H9 (cell line): ENCODE data around the gene CELF5. TPM values are rescaled to one million over a fixed set of nuclear protein-coding genes. Genes with fewer than 3 reads are reported as not detected.

Source experiments
- DNase-seq: peaks from one replicate; pipeline ENCODE4 v3.0.0-alpha.2; 2017
- H2AFZ ChIP-seq: one replicate; pipeline ENCODE4 v1.6.1; 2013; ENCODE audit warnings: mild to moderate bottlenecking, low read length, control low read depth, moderate library complexity
- H2AK5ac ChIP-seq: 2 replicates; pipeline ENCODE4 v1.6.1; 2013; ENCODE audit warnings: low read length, control low read depth, mixed read lengths; ENCODE audit not compliant: insufficient read length
- H2BK120ac ChIP-seq: one replicate; pipeline ENCODE4 v1.6.1; 2013; ENCODE audit warnings: low read depth, mild to moderate bottlenecking, low read length, control low read depth, inconsistent platforms; ENCODE audit not compliant: poor library complexity, severe bottlenecking
- H2BK12ac ChIP-seq: 2 replicates; pipeline ENCODE4 v1.6.1; 2013; ENCODE audit warnings: low read length, control low read depth, mixed read lengths, low read depth; ENCODE audit not compliant: insufficient read length
- H2BK15ac ChIP-seq: 2 replicates; pipeline ENCODE4 v1.6.1; 2013; ENCODE audit warnings: low read depth, low read length, control low read depth
- H2BK20ac ChIP-seq: one replicate; pipeline ENCODE4 v1.6.1; 2013; ENCODE audit warnings: low read depth, mild to moderate bottlenecking, low read length, control low read depth, inconsistent platforms; ENCODE audit not compliant: poor library complexity, severe bottlenecking
- H2BK5ac ChIP-seq: 2 replicates; pipeline ENCODE4 v1.6.1; 2013; ENCODE audit warnings: low read length, control low read depth, mixed read lengths; ENCODE audit not compliant: insufficient read length
- H3K14ac ChIP-seq: 2 replicates; pipeline ENCODE4 v1.6.1; 2013; ENCODE audit warnings: low read length, control low read depth; ENCODE audit not compliant: insufficient read depth
- H3K18ac ChIP-seq: 2 replicates; pipeline ENCODE4 v1.6.1; 2013; ENCODE audit warnings: low read depth, mild to moderate bottlenecking, mixed read lengths, low read length, control low read depth; ENCODE audit not compliant: insufficient read length
- H3K23ac ChIP-seq: 2 replicates; pipeline ENCODE4 v1.6.1; 2013; ENCODE audit warnings: low read length, control low read depth, mixed read lengths, low read depth; ENCODE audit not compliant: insufficient read length
- H3K23me2 ChIP-seq: 2 replicates; pipeline ENCODE4 v1.6.1; 2013; ENCODE audit warnings: low read depth, mild to moderate bottlenecking, mixed read lengths, low read length, control low read depth; ENCODE audit not compliant: insufficient read length, poor library complexity, severe bottlenecking
- H3K27ac ChIP-seq: 2 replicates; pipeline ENCODE4 v1.5.1; 2013; ENCODE audit warnings: low read length, control low read depth, mixed read lengths, low read depth; ENCODE audit not compliant: insufficient read length
- H3K27me3 ChIP-seq: 2 replicates; pipeline ENCODE4 v1.6.1; 2013; ENCODE audit warnings: low read length, control low read depth, inconsistent platforms; ENCODE audit not compliant: insufficient read depth
- H3K4ac ChIP-seq: 2 replicates; pipeline ENCODE4 v1.6.1; 2013; ENCODE audit warnings: low read depth, mild to moderate bottlenecking, control low read depth, inconsistent platforms, low read length, moderate library complexity
- H3K4me1 ChIP-seq: 2 replicates; pipeline ENCODE4 v1.6.1; 2013; ENCODE audit warnings: low read length, control low read depth, inconsistent platforms; ENCODE audit not compliant: insufficient read depth
- H3K4me2 ChIP-seq: 2 replicates; pipeline ENCODE4 v1.6.1; 2013; ENCODE audit warnings: low read length, control low read depth, mixed read lengths; ENCODE audit not compliant: insufficient read length, insufficient read depth
- H3K56ac ChIP-seq: 2 replicates; pipeline ENCODE4 v1.6.1; 2013; ENCODE audit warnings: low read depth, mild to moderate bottlenecking, mixed read lengths, low read length, control low read depth; ENCODE audit not compliant: insufficient read length
- H3K79me1 ChIP-seq: 2 replicates; pipeline ENCODE4 v1.6.1; 2013; ENCODE audit warnings: low read depth, mild to moderate bottlenecking, moderate library complexity, low read length, control low read depth, inconsistent platforms; ENCODE audit not compliant: insufficient read depth, poor library complexity, severe bottlenecking
- H3K79me2 ChIP-seq: 2 replicates; pipeline ENCODE4 v1.6.1; 2013; ENCODE audit warnings: low read length, control low read depth, inconsistent platforms; ENCODE audit not compliant: insufficient read depth
- H3K9ac ChIP-seq: 2 replicates; pipeline ENCODE4 v1.6.1; 2013; ENCODE audit warnings: low read length, control low read depth, mixed read lengths; ENCODE audit not compliant: insufficient read length; ENCODE audit errors: extremely low read depth
- H3K9me3 ChIP-seq: one replicate; pipeline ENCODE4 v1.6.1; 2013; ENCODE audit warnings: low read depth, low read length, inconsistent platforms; ENCODE audit not compliant: control insufficient read depth
- H3T11ph ChIP-seq: one replicate; pipeline ENCODE4 v1.6.1; 2013; ENCODE audit warnings: mild to moderate bottlenecking, low read length, control low read depth, inconsistent platforms
- H4K20me1 ChIP-seq: one replicate; pipeline ENCODE4 v1.6.1; 2013; ENCODE audit not compliant: control insufficient read depth, insufficient read length, insufficient read depth
- H4K5ac ChIP-seq: 2 replicates; pipeline ENCODE4 v1.6.1; 2013; ENCODE audit warnings: low read depth, mild to moderate bottlenecking, mixed read lengths, low read length, control low read depth; ENCODE audit not compliant: insufficient read length
- H4K8ac ChIP-seq: replicated peaks from 2 replicates; pipeline ENCODE4 v1.6.1; 2013; ENCODE audit warnings: low read length, control low read depth, mixed read lengths, low read depth; ENCODE audit not compliant: insufficient read length
- H4K91ac ChIP-seq: 2 replicates; pipeline ENCODE4 v1.6.1; 2013; ENCODE audit warnings: low read depth, mild to moderate bottlenecking, moderate library complexity, mixed read lengths, low read length, control low read depth; ENCODE audit not compliant: insufficient read length
- H3K27ac Mint-ChIP-seq, 3 experiments: 2 replicates in 2 of 3; 3 replicates in 1 of 3; pipeline ENCODE4 v1.8.0; 2020 to 2021; ENCODE audit warnings: mixed read lengths in 3 of 3, mild to moderate bottlenecking in 1 of 3, moderate library complexity in 1 of 3
- H3K27me3 Mint-ChIP-seq: 2 replicates; pipeline ENCODE4 v1.8.0; 2021; ENCODE audit warnings: low read depth, mild to moderate bottlenecking, moderate library complexity, mixed read lengths
- H3K36me3 Mint-ChIP-seq, 3 experiments: 2 replicates in 2 of 3; 3 replicates in 1 of 3; pipeline ENCODE4 v1.8.0; 2020 to 2021; ENCODE audit warnings: low read depth in 3 of 3, mixed read lengths in 3 of 3; ENCODE audit not compliant: insufficient read depth in 1 of 3
- H3K4me1 Mint-ChIP-seq, 2 experiments: 2 replicates each; pipeline ENCODE4 v1.8.0; 2020; ENCODE audit warnings: mixed read lengths in 2 of 2
- H3K4me3 Mint-ChIP-seq, 2 experiments: 2 replicates in 1 of 2; 3 replicates in 1 of 2; pipeline ENCODE4 v1.8.0; 2020 to 2021; ENCODE audit warnings: mild to moderate bottlenecking in 2 of 2, mixed read lengths in 2 of 2, moderate library complexity in 1 of 2
- H3K9me3 Mint-ChIP-seq, 2 experiments: 2 replicates in 1 of 2; 3 replicates in 1 of 2; pipeline ENCODE4 v1.8.0; 2020; ENCODE audit warnings: mild to moderate bottlenecking in 2 of 2, mixed read lengths in 2 of 2, moderate library complexity in 1 of 2
- WGBS: extraction: QIAGEN DNeasy Blood & Tissue Kit; methylation state at CpG from one replicate; pipeline ENCODE4 v1.1.7; 2013; ENCODE audit warnings: missing lambda C conversion rate, low lambda C conversion rate, mixed read lengths; ENCODE audit not compliant: insufficient read length; ENCODE audit errors: extremely low coverage; 5-methylcytosine and 5-hydroxymethylcytosine counted together
- total RNA-seq: library from RNA; stranded (reverse); gene quantifications from 2 replicates; pipeline ENCODE4 v1.2.1, GENCODE V29; 2021
- TF ChIP-seq, protein P1 (sequence below): fragments of 200-600 bp; sonication (generic); conservative IDR thresholded peaks from 3 replicates; pipeline ENCODE4 v1.8.0; 2021; ENCODE audit warnings: antibody characterized with exemption, mild to moderate bottlenecking

The CELF5 gene
- total RNA-seq, 1 experiment from 2014 or later: 4.8 TPM

DNA sequence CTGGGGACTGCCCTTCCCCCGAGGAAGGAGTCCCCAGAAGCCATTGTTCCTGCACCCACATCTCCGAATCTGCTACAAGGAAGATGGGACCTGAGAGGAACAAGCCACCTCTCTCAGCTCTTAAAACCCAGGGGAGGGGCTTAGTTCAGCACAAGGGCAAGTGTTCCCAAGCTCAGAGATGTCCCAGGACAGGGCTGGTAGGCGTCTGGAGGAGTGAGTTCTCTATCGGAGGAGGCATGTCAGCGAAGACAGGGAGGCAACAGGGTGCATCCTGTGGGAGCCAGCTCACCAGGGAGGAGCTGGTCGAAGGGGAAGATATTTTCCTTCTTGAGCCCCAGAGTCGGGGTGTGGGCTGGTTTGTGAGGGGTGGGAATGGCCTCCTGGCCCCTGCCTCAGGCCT is 54.8 kb downstream of the CELF5 start:
- no peaks in the 10 kb centered on the region for H3K9me3 Mint-ChIP-seq
- H4K5ac ChIP-seq: no peak overlapping the region

More for the DNA sequence above, 54.8 kb downstream of the CELF5 start:
- H3K79me1 ChIP-seq: no peaks in the 10 kb centered on the region
- no peak overlapping the region for H2AK5ac ChIP-seq
- peaks cover 13% of the 10 kb centered on the region for H3K27me3 Mint-ChIP-seq
- no CpG with 5 or more reads among the region's 7 CpGs for WGBS
- no peak overlapping the region for H3K9ac ChIP-seq
- H3K27ac Mint-ChIP-seq: no peak overlapping the region; a peak in 1 of 7 replicates
- no peak overlapping the region for H2BK12ac ChIP-seq
- H4K91ac ChIP-seq: no peak overlapping the region
- H3K4me3 Mint-ChIP-seq: no peak overlapping the region; a peak in 1 of 5 replicates
- no peak overlapping the region for H2BK15ac ChIP-seq
- no peak overlapping the region for H4K8ac ChIP-seq
- no peak overlapping the region for H2AFZ ChIP-seq
- H3K56ac ChIP-seq: no peak overlapping the region
- 0 out of 2 replicates have a peak, but pooled peaks cover 3% of the 10 kb centered on the region for H3K4me1 ChIP-seq
- H3K14ac ChIP-seq: no peak overlapping the region
- no peaks in the 10 kb centered on the region for H3K9me3 ChIP-seq
- no peaks in the 10 kb centered on the region for H3K79me2 ChIP-seq
- H2BK5ac ChIP-seq: no peak overlapping the region
- H3K4me1 Mint-ChIP-seq: peaks cover 13 to 21% of the 10 kb centered on the region in 2 experiments
- H3K4me2 ChIP-seq: no peak overlapping the region
- no peak overlapping the region for H3T11ph ChIP-seq
- H2BK120ac ChIP-seq: no peak overlapping the region
- no peaks in the 10 kb centered on the region for H3K23me2 ChIP-seq
- H3K18ac ChIP-seq: no peak overlapping the region
- no peak overlapping the region for H3K4ac ChIP-seq
- TF ChIP-seq, protein P1, sequence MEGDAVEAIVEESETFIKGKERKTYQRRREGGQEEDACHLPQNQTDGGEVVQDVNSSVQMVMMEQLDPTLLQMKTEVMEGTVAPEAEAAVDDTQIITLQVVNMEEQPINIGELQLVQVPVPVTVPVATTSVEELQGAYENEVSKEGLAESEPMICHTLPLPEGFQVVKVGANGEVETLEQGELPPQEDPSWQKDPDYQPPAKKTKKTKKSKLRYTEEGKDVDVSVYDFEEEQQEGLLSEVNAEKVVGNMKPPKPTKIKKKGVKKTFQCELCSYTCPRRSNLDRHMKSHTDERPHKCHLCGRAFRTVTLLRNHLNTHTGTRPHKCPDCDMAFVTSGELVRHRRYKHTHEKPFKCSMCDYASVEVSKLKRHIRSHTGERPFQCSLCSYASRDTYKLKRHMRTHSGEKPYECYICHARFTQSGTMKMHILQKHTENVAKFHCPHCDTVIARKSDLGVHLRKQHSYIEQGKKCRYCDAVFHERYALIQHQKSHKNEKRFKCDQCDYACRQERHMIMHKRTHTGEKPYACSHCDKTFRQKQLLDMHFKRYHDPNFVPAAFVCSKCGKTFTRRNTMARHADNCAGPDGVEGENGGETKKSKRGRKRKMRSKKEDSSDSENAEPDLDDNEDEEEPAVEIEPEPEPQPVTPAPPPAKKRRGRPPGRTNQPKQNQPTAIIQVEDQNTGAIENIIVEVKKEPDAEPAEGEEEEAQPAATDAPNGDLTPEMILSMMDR: no peak
- H3K27me3 ChIP-seq: no peaks in the 10 kb centered on the region
- H3K36me3 Mint-ChIP-seq: peaks cover 0 to 8% (median 8%) of the 10 kb centered on the region in 3 experiments; a peak in 2 of 7 replicates
- no peak for DNase-seq
- no peak overlapping the region for H3K27ac ChIP-seq
- no peak overlapping the region for H3K23ac ChIP-seq
- H2BK20ac ChIP-seq: no peak overlapping the region
- no peaks in the 10 kb centered on the region for H4K20me1 ChIP-seq
